Left lung (tissue), 10 donors: ENCODE results near the gene ATP1A3. TPM values are rescaled to one million over a fixed set of nuclear protein-coding genes. Genes with fewer than 3 reads are reported as not detected.
A peak's percentile ranks its signal among the peaks of the same experiment; 100 is the strongest.

ENCODE experiments used
- ATAC-seq: fragments of 200-7000 bp; cut with Tn5 transposase; one replicate; pipeline ENCODE4 v1.9.1; 2020; ENCODE audit warnings: moderate library complexity
- DNase-seq, 4 donors: peaks; one replicate each; pipeline ENCODE4 v3.0.0-alpha.2; 2013 to 2020
- H3K27ac ChIP-seq, 2 donors: fragments of 200-600 bp; sonication (generic) in 1 of 2; one replicate each; pipeline versions ENCODE4 v1.5.0 to v1.8.0; 2020 to 2021
- H3K27me3 ChIP-seq, 2 donors: fragments of 200-600 bp; sonication (generic) in 1 of 2; one replicate each; pipeline versions ENCODE4 v1.5.0 to v1.8.0; 2020 to 2021
- H3K36me3 ChIP-seq, 2 donors: fragments of 200-600 bp; sonication (generic) in 1 of 2; one replicate each; pipeline versions ENCODE4 v1.5.0 to v1.8.0; 2020 to 2021
- H3K4me1 ChIP-seq, 2 donors: fragments of 200-600 bp; one replicate each; pipeline ENCODE4 v1.8.0; 2021
- H3K4me3 ChIP-seq, 2 donors: fragments of 200-600 bp; sonication (generic) in 1 of 2; one replicate each; pipeline versions ENCODE4 v1.5.0 to v1.8.0; 2020 to 2021; ENCODE audit warnings: mild to moderate bottlenecking in 1 of 2
- H3K9me3 ChIP-seq, 2 donors: fragments of 200-600 bp; sonication (generic) in 1 of 2; one replicate each; pipeline versions ENCODE4 v1.5.0 to v1.8.0; 2020 to 2021
- CTCF ChIP-seq, 2 donors: fragments of 200-600 bp; sonication (generic) in 1 of 2; IDR thresholded peaks; one replicate each; pipeline versions ENCODE4 v1.5.0 to v1.8.0; 2021; ENCODE audit warnings: antibody characterized with exemption in 2 of 2
- intact Hi-C, 2 donors: fragments of 100-400 bp; cut with DNase I; formaldehyde crosslinking; loops; one replicate each; pipeline versions ENCODE4 v1.11.2 to v1.14.2; 2022
- polyA plus RNA-seq, 6 donors: library from polyadenylated mRNA; unstranded; fragments of 120-200 nt; gene quantifications; one replicate each; pipeline ENCODE4 v1.2.1, GENCODE V29; 2013; ENCODE audit not compliant: insufficient read length in 6 of 6
- total RNA-seq, 2 donors: library from RNA; stranded (reverse); fragmentation: NEBNext Ultra II Directional; extraction: Animal tissue kit (Norgen Biotek cat#: 25700); gene quantifications; one replicate each; pipeline ENCODE4 v1.2.1, GENCODE V29; 2021
- donor health status: DM: no; HTN: yes; CAD: no.
- donor health status: DM: no; HTN: no; CAD: no.

ATP1A3 gene
- total and polyA plus RNA-seq, 8 donors: 0.20 to 0.86 (median 0.40) TPM; not detected in 3

- H3K27me3 ChIP-seq: peaks cover 0 to 1% of the 10 kb centered on the region in 2 donors
- H3K9me3 ChIP-seq: no peaks in the 10 kb centered on the region
- H3K27ac ChIP-seq: no peak overlapping the region
- no peak for TF ChIP-seq CTCF (IDR thresholded peaks at IDR 0.05)
- ATAC-seq (no peak), DNase-seq (no peak)
- H3K36me3 ChIP-seq: peaks cover 0 to 13% of the 10 kb centered on the region in 2 donors
- no peak overlapping the region for H3K4me3 ChIP-seq
- peaks cover 12 to 20% of the 10 kb centered on the region in 2 donors for H3K4me1 ChIP-seq
- intact Hi-C loops: no loop called here
These were observed 33.1 kb downstream of the ATP1A3 start for GRCh38 chr19:41960973-41961372.

GRCh38 chr19:41959056-41960053, 34.7 kb downstream of the ATP1A3 start, which contains the start of gene RABAC1:
RABAC1 (minus strand) TSS chr19:41959321; CDS start chr19:41959292, 29 bp downstream.
- H3K27ac ChIP-seq: peak within 1 kb of the TSS; percentile 92 to 97
- H3K36me3 ChIP-seq: peaks cover 0 to 18% of the 10 kb centered on the region in 2 donors
- peaks cover 12 to 20% of the 10 kb centered on the region in 2 donors for H3K4me1 ChIP-seq
- no peaks in the 10 kb centered on the region for H3K9me3 ChIP-seq
- ATAC-seq (peak; percentile 90), DNase-seq (peak; percentile 82 to 96 (median 93))
- H3K4me3 ChIP-seq: peak within 1 kb of the TSS; percentile 92 to 95
- H3K27me3 ChIP-seq: no peaks in the 10 kb centered on the region
- TF ChIP-seq CTCF (IDR thresholded peaks at IDR 0.05): no peak
- intact Hi-C loops: no loop called here

GRCh38 chr19:41958367-41959055, 35.5 kb downstream of the ATP1A3 start:
- peaks cover 12 to 20% of the 10 kb centered on the region in 2 donors for H3K4me1 ChIP-seq
- no peaks in the 10 kb centered on the region for H3K9me3 ChIP-seq
- ATAC-seq (peak; percentile 92), DNase-seq (peak; percentile 46 to 98 (median 88))
- intact Hi-C loops: no loop called here
- H3K36me3 ChIP-seq: peaks cover 0 to 19% of the 10 kb centered on the region in 2 donors
- no peak for TF ChIP-seq CTCF (IDR thresholded peaks at IDR 0.05)
- H3K27ac ChIP-seq: peak overlapping the region; percentile 92 to 97
- no peaks in the 10 kb centered on the region for H3K27me3 ChIP-seq
- peak overlapping the region; percentile 92 to 95 for H3K4me3 ChIP-seq

GRCh38 chr19:41957838-41958366, 36.1 kb downstream of the ATP1A3 start:
- Histone ChIP-seq H3K27me3 (no peaks in the 10 kb centered on the region), H3K4me3 (peak overlapping the region; percentile 92 to 95), H3K36me3 (peaks cover 0 to 19% of the 10 kb centered on the region in 2 donors), H3K27ac (peak overlapping the region; percentile 92 to 97), H3K9me3 (no peaks in the 10 kb centered on the region), H3K4me1 (peaks cover 12 to 20% of the 10 kb centered on the region in 2 donors)
- TF ChIP-seq CTCF (IDR thresholded peaks at IDR 0.05): peak; percentile 57 to 88
- intact Hi-C loops: no loop called here
- ATAC-seq (peak; percentile 86), DNase-seq (peak in 3 of 4 donors; percentile 43 to 85 (median 77))
